Measurements from ENCODE around the gene GRIFIN. TPM values are rescaled to one million over a fixed set of nuclear protein-coding genes. Genes with fewer than 3 reads are reported as not detected.

The GRIFIN gene
- total RNA-seq, 1 donor from 2014 or later: not detected

DNA sequence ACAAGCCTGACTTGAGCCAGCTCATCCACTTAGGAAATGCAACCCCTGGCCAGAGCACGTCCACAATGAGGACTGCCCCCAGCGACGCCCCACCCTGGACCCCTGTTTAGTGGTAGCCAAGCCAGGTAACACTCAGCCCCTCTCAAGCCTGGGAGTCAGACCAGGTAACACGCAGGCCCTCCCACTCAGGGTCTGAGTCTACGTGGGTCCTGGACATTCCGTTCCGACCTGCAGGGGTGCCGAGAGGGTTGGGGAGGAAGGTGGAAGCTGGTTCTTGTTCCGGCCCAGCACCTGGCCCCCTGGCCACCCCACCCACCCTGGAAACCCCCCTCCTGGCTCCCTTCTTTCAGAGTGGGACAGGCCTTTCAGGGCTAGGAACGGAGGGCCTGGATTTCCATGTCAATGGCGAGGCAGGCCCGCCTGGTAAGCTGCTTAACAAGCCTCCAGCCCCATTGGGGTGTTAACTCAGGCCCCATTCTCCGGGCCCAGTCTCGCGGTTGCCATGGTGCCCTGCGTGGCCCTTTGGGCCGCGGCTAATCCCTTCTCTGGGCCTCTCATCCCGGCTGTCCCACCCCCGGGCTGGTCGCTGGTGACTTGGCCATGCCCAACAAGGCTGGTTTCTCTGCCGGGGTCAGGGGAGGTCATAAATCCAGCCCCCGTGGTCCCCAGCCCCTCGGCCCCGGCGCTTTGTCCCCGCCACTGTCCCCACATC lies 23.7 kb upstream of the GRIFIN start:
- peaks cover 10% of the 10 kb centered on the region for H3K4me1 Mint-ChIP-seq (ENCODE audit: low read depth)
- no peaks in the 10 kb centered on the region for H3K9me3 Mint-ChIP-seq (ENCODE audit: low read depth)
- TF ChIP-seq, protein P1, sequence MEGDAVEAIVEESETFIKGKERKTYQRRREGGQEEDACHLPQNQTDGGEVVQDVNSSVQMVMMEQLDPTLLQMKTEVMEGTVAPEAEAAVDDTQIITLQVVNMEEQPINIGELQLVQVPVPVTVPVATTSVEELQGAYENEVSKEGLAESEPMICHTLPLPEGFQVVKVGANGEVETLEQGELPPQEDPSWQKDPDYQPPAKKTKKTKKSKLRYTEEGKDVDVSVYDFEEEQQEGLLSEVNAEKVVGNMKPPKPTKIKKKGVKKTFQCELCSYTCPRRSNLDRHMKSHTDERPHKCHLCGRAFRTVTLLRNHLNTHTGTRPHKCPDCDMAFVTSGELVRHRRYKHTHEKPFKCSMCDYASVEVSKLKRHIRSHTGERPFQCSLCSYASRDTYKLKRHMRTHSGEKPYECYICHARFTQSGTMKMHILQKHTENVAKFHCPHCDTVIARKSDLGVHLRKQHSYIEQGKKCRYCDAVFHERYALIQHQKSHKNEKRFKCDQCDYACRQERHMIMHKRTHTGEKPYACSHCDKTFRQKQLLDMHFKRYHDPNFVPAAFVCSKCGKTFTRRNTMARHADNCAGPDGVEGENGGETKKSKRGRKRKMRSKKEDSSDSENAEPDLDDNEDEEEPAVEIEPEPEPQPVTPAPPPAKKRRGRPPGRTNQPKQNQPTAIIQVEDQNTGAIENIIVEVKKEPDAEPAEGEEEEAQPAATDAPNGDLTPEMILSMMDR (IDR thresholded peaks at IDR 0.05): no peak
- H3K4me3 Mint-ChIP-seq (ENCODE audit: unreplicated experiment): no peak overlapping the region
- H3K27me3 Mint-ChIP-seq (ENCODE audit: low read depth): no peaks in the 10 kb centered on the region
- H3K36me3 Mint-ChIP-seq (ENCODE audit: low read depth): no peaks in the 10 kb centered on the region
- no peak for DNase-seq (ENCODE audit: low spot score)
- H3K27ac Mint-ChIP-seq (ENCODE audit: unreplicated experiment): no peak overlapping the region

DNA sequence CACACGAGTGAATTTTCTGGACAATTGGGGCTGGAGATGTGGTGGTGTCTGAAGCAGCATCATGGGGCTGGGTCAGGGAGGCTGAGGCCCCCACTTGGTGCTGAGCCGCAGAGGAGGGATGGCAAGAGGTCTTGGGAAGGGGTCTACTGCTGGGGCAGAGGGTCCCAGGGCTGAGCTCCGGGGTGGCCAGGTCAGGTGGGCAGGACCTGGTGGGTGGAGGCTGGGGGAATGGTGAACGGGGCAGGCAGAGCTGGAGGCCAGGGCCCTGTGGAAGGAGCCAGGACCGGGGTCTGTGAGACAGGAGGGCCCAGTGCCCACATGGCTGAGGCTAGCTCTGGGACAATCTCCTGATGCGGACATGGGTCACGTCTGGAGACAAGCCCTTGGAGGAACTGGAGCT lies 23.0 kb upstream of the GRIFIN start:
- Mint-ChIP-seq H3K27ac (ENCODE audit: unreplicated experiment) (no peak overlapping the region), H3K36me3 (ENCODE audit: low read depth) (no peaks in the 10 kb centered on the region), H3K9me3 (ENCODE audit: low read depth) (no peaks in the 10 kb centered on the region), H3K4me1 (ENCODE audit: low read depth) (peaks cover 10% of the 10 kb centered on the region), H3K27me3 (ENCODE audit: low read depth) (no peaks in the 10 kb centered on the region), H3K4me3 (ENCODE audit: unreplicated experiment) (no peak overlapping the region)
- no peak for DNase-seq (ENCODE audit: low spot score)
- TF ChIP-seq, protein P1 (IDR thresholded peaks at IDR 0.05): no peak

DNA sequence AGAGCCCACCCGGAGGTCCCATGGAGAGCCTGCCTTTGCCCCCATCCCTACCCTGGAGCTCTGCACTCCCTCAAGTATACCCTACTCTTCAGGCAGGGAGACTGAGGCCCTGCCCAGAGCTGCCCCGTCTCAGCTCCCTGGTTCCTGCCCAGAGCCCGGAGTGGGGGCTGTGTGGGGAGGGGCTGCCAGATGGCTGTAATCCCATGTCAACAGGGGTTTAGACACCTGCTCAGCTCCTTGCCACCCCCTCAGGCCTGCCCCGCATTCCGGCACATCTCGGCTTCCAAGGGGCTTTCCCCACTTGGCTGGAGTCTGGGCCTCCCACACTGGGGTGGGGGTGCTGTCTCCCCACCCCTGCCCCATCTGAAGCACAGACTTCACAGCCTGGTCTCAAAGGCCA lies 22.5 kb upstream of the GRIFIN start:
- H3K27me3 Mint-ChIP-seq (ENCODE audit: low read depth): no peaks in the 10 kb centered on the region
- no peaks in the 10 kb centered on the region for H3K9me3 Mint-ChIP-seq (ENCODE audit: low read depth)
- peaks cover 10% of the 10 kb centered on the region for H3K4me1 Mint-ChIP-seq (ENCODE audit: low read depth)
- TF ChIP-seq, protein P1 (IDR thresholded peaks at IDR 0.05): no peak
- no peaks in the 10 kb centered on the region for H3K36me3 Mint-ChIP-seq (ENCODE audit: low read depth)
- H3K4me3 Mint-ChIP-seq (ENCODE audit: unreplicated experiment): no peak overlapping the region
- no peak for DNase-seq (ENCODE audit: low spot score)
- no peak overlapping the region for H3K27ac Mint-ChIP-seq (ENCODE audit: unreplicated experiment)

DNA sequence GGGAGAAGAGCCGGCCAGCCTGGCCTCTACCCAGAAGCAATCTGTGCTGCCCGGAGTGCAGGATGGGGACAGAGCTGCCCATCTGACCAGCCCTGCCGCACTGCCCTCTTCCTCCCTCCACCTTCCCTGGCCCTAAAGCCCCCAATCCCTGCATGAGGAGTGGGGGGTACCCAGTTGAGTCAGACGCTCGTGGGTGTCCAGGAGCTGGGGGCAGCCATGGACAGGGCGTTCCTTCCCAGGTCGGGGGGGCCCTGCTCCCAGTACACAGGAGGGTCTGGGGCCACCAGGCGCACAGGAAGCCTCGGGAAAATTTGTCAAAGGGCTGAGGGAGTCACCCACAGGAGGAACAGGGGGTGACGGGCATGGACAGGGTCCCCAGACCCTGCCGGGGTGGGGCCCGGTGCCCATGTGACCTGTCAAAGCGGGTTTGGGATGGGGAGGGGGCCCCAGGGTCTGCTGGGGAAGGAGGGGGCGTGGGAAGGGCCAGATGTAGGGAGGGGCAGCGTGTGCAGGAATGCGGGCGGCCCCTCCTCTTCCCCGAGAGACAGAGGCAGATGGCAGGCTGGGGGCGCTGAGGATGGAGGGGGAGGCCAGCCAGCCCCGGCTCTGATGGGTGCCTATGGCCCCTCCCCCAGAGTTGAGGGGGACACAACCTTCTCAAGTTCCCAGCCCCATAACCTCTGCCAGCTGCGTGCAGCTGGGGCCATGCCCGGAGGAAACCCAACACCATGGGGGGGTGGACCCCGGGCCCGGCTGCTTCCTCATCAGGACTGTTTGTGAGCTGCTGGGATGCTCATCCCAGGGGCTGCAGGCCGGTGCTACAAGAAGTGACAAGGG lies 21.5 kb upstream of the GRIFIN start:
- Mint-ChIP-seq H3K36me3 (ENCODE audit: low read depth) (no peaks in the 10 kb centered on the region), H3K27me3 (ENCODE audit: low read depth) (no peaks in the 10 kb centered on the region), H3K27ac (ENCODE audit: unreplicated experiment) (no peak overlapping the region), H3K9me3 (ENCODE audit: low read depth) (no peaks in the 10 kb centered on the region), H3K4me3 (ENCODE audit: unreplicated experiment) (no peak overlapping the region), H3K4me1 (ENCODE audit: low read depth) (peaks cover 14% of the 10 kb centered on the region)
- no peak for DNase-seq (ENCODE audit: low spot score)
- TF ChIP-seq, protein P1 (IDR thresholded peaks at IDR 0.05): no peak

DNA sequence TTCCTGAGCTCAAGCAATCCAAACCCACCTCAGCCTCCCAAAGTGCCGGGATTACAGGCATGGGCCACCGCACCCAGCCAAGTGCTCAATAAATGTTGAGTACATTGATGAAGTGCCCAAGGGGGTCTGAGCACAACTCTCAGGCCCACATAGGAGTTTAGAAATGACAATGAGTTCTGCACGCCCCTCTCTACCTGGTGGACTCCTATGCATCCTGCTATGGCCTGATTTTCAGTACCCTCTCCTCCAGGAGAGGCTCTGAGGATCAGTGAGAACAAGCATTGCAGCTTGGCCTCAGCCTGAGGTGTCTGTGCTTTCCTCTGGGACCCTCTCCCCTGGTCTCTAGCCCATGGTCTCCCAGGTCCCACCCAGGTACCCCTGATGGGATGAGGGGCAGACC lies 20.9 kb upstream of the GRIFIN start:
- Mint-ChIP-seq H3K4me3 (ENCODE audit: unreplicated experiment) (no peak overlapping the region), H3K9me3 (ENCODE audit: low read depth) (peaks cover under 1% of the 10 kb centered on the region), H3K4me1 (ENCODE audit: low read depth) (peaks cover 15% of the 10 kb centered on the region), H3K27ac (ENCODE audit: unreplicated experiment) (no peak overlapping the region), H3K27me3 (ENCODE audit: low read depth) (no peaks in the 10 kb centered on the region), H3K36me3 (ENCODE audit: low read depth) (no peaks in the 10 kb centered on the region)
- DNase-seq (ENCODE audit: low spot score): no peak
- TF ChIP-seq, protein P1 (IDR thresholded peaks at IDR 0.05): no peak
